Neural progenitor cell (in vitro differentiated cells): ENCODE data around the gene AP3S2. TPM values are rescaled to one million over a fixed set of nuclear protein-coding genes. Genes with fewer than 3 reads are reported as not detected.

Experiments used
- DNase-seq: peaks from one replicate; pipeline ENCODE4 v3.0.0-alpha.2; 2016; ENCODE audit warnings: low spot score
- H2AFZ ChIP-seq: fragments of 200-600 bp; sonication (generic); replicated peaks from 2 replicates; pipeline ENCODE4 v1.6.1; 2016; ENCODE audit warnings: antibody characterized with exemption
- H3F3A ChIP-seq: fragments of 200-600 bp; sonication (generic); 2 replicates; pipeline ENCODE4 v1.6.1; 2016; ENCODE audit warnings: antibody characterized with exemption, low read depth
- H3K27ac ChIP-seq: fragments of 200-600 bp; sonication (generic); 2 replicates; pipeline ENCODE4 v1.5.1; 2016; ENCODE audit warnings: mild to moderate bottlenecking
- H3K27me3 ChIP-seq: fragments of 200-600 bp; sonication (generic); 2 replicates; pipeline ENCODE4 v1.6.1; 2016; ENCODE audit warnings: mild to moderate bottlenecking, moderate library complexity
- H3K36me3 ChIP-seq: fragments of 200-600 bp; sonication (generic); 2 replicates; pipeline ENCODE4 v1.5.1; 2016
- H3K4me1 ChIP-seq: fragments of 200-600 bp; sonication (generic); 2 replicates; pipeline ENCODE4 v1.6.1; 2016; ENCODE audit warnings: mixed run types
- H3K4me2 ChIP-seq: fragments of 200-600 bp; sonication (generic); 2 replicates; pipeline ENCODE4 v1.6.1; 2016
- H3K4me3 ChIP-seq: fragments of 200-600 bp; sonication (generic); 2 replicates; pipeline ENCODE4 v1.5.1; 2016
- H3K79me2 ChIP-seq: fragments of 200-600 bp; sonication (generic); 2 replicates; pipeline ENCODE4 v1.6.1; 2016; ENCODE audit warnings: low read depth
- H3K9ac ChIP-seq: fragments of 200-600 bp; sonication (generic); 2 replicates; pipeline ENCODE4 v1.6.1; 2016
- H3K9me3 ChIP-seq: fragments of 200-600 bp; sonication (generic); 2 replicates; pipeline ENCODE4 v1.5.1; 2016; ENCODE audit warnings: low read depth
- H4K20me1 ChIP-seq: fragments of 200-600 bp; sonication (generic); 2 replicates; pipeline ENCODE4 v1.6.1; 2016; ENCODE audit warnings: low read depth
- H3K27ac Mint-ChIP-seq: 3 replicates; pipeline ENCODE4 v1.8.0; 2021; ENCODE audit warnings: mixed read lengths
- H3K27me3 Mint-ChIP-seq: 2 replicates; pipeline ENCODE4 v1.8.0; 2022; ENCODE audit warnings: low read depth, mild to moderate bottlenecking, inconsistent platforms, moderate library complexity, mixed read lengths; ENCODE audit not compliant: insufficient read depth
- H3K36me3 Mint-ChIP-seq: 3 replicates; pipeline ENCODE4 v1.8.0; 2021; ENCODE audit warnings: mixed read lengths
- H3K4me1 Mint-ChIP-seq: 3 replicates; pipeline ENCODE4 v1.8.0; 2021; ENCODE audit warnings: mixed read lengths
- H3K4me3 Mint-ChIP-seq: 3 replicates; pipeline ENCODE4 v1.8.0; 2021; ENCODE audit warnings: mild to moderate bottlenecking, moderate library complexity, mixed read lengths
- H3K9me3 Mint-ChIP-seq: 3 replicates; pipeline ENCODE4 v1.8.0; 2020; ENCODE audit warnings: mixed read lengths
- EZH2 ChIP-seq: fragments of 200-600 bp; sonication (generic); IDR thresholded peaks from 2 replicates; pipeline ENCODE4 v1.6.1; 2017; ENCODE audit warnings: antibody characterized with exemption, mild to moderate bottlenecking, moderate library complexity
- EZH2phosphoT487 ChIP-seq: fragments of 200-600 bp; sonication (generic); IDR thresholded peaks from 2 replicates; pipeline ENCODE4 v1.6.1; 2017; ENCODE audit warnings: antibody characterized with exemption
- total RNA-seq: library from RNA; depleted of rRNA; stranded (reverse); fragments of >200 nt; gene quantifications from 2 replicates; pipeline ENCODE4 v1.2.3, GENCODE V29; 2015; ENCODE audit warnings: low replicate concordance
- TF ChIP-seq, protein P1 (sequence below): fragments of 200-600 bp; sonication (generic); IDR thresholded peaks from 2 replicates; pipeline ENCODE4 v1.5.1; 2017; ENCODE audit warnings: antibody characterized with exemption, mild to moderate bottlenecking

AP3S2 gene
- total RNA-seq, 1 donor from 2014 or later, result 75.3 TPM

DNA sequence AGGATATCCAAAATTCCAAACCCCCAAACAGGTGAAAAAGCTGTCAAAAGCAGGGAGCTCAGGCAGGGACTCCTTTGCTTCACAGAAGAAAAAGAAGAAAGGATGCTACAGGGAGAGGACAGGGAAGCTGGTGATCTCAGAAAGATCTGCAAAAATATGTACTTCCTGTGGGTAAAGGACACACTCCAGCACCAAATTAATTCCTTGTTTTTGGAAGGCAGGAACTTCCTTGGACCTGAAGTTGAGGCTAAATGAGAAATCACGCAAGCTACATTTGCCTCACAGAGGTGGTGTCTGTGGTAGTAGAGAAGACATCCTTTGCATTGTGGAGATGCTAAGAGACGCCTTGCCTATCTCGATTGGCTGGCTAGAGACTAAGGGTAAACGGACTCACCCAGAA is 52.5 kb downstream of the AP3S2 start:
- DNase-seq, result no peak
- H4K20me1 ChIP-seq, result no peaks in the 10 kb centered on the region
- H3K4me3 ChIP-seq, result no peak overlapping the region
- H3F3A ChIP-seq, result no peaks in the 10 kb centered on the region
- no peak overlapping the region for H3K27ac ChIP-seq
- no peaks in the 10 kb centered on the region for H3K79me2 ChIP-seq
- no peaks in the 10 kb centered on the region for H3K36me3 ChIP-seq
- Mint-ChIP-seq H3K4me1 (peaks cover 11% of the 10 kb centered on the region), H3K36me3 (peaks cover 27% of the 10 kb centered on the region), H3K4me3 (no peak overlapping the region), H3K9me3 (no peaks in the 10 kb centered on the region), H3K27me3 (no peaks in the 10 kb centered on the region), H3K27ac (no peak overlapping the region)
- H3K9ac ChIP-seq, result no peak overlapping the region
- H2AFZ ChIP-seq, result no peak overlapping the region
- TF ChIP-seq, protein P1, sequence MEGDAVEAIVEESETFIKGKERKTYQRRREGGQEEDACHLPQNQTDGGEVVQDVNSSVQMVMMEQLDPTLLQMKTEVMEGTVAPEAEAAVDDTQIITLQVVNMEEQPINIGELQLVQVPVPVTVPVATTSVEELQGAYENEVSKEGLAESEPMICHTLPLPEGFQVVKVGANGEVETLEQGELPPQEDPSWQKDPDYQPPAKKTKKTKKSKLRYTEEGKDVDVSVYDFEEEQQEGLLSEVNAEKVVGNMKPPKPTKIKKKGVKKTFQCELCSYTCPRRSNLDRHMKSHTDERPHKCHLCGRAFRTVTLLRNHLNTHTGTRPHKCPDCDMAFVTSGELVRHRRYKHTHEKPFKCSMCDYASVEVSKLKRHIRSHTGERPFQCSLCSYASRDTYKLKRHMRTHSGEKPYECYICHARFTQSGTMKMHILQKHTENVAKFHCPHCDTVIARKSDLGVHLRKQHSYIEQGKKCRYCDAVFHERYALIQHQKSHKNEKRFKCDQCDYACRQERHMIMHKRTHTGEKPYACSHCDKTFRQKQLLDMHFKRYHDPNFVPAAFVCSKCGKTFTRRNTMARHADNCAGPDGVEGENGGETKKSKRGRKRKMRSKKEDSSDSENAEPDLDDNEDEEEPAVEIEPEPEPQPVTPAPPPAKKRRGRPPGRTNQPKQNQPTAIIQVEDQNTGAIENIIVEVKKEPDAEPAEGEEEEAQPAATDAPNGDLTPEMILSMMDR, result no peak
- TF ChIP-seq EZH2phosphoT487 (no peak), EZH2 (no peak)
- H3K9me3 ChIP-seq, result no peaks in the 10 kb centered on the region
- no peaks in the 10 kb centered on the region for H3K27me3 ChIP-seq
- no peaks in the 10 kb centered on the region for H3K4me1 ChIP-seq
- no peak overlapping the region for H3K4me2 ChIP-seq

DNA sequence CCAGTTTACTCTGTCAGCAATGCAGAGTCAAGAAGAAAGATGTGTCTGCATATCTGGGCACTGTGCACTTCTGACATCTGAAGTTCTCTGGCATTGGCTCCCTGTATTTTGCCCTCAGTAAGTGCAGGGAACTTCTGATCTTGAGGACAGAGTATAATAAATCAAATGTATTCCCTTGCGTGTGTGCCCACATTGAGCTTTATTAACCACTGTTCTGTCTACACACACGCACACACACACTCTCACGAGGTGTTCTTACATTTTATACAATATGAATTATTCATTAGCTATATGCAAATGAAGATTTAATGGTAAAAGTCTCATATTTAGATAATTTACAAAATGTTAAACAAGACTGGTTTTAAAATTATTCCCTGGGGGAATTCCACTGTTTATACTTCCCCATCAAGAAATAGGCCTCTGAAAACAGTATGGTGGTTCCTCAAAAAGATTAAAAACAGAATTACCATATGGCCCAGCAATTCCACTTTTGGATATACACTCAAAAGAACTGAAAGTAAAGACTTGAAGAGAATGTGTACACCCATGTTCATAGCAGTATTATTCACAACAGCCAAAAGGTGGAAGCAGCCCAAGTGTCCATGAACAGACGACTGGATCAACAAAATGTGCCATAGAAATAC is 54.5 kb downstream of the AP3S2 start:
- H3K36me3 Mint-ChIP-seq, result peaks cover 26% of the 10 kb centered on the region

DNA sequence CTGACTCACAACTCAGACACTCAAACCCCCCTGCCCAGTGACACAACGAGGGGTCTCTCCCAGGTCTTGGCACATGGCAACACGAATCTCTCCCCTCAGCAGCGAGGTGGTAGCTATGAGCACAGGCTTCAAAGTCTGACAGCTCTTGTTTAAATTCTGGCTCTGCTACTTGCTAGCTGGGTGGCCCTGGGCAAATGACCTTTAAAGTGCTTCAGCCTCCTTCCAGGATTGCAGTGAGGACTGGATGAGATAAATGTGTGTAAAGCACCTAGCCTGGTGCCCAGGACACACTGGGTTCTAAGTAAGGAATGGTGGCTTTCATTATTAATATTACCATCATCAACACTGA is 56.0 kb downstream of the AP3S2 start:
- no peaks in the 10 kb centered on the region for H3K9me3 Mint-ChIP-seq
- peaks cover 9% of the 10 kb centered on the region for H3K4me1 Mint-ChIP-seq
- Histone ChIP-seq H3K36me3 (no peaks in the 10 kb centered on the region), H3K27ac (no peak overlapping the region), H3K27me3 (no peaks in the 10 kb centered on the region), H2AFZ (no peak overlapping the region), H3K79me2 (no peaks in the 10 kb centered on the region), H4K20me1 (no peaks in the 10 kb centered on the region), H3F3A (no peaks in the 10 kb centered on the region), H3K4me3 (no peak overlapping the region), H3K9ac (no peak overlapping the region), H3K9me3 (no peaks in the 10 kb centered on the region), H3K4me2 (no peak overlapping the region), H3K4me1 (no peaks in the 10 kb centered on the region)
- H3K36me3 Mint-ChIP-seq, result peaks cover 27% of the 10 kb centered on the region
- DNase-seq, result no peak
- H3K27ac Mint-ChIP-seq, result no peak overlapping the region
- no peak overlapping the region for H3K4me3 Mint-ChIP-seq
- TF ChIP-seq EZH2, result no peak
- TF ChIP-seq EZH2phosphoT487, result no peak
- TF ChIP-seq, protein P1, result no peak
- no peaks in the 10 kb centered on the region for H3K27me3 Mint-ChIP-seq

More for the DNA sequence above, 54.5 kb downstream of the AP3S2 start:
- H3K27ac ChIP-seq, result no peak overlapping the region
- H3K4me2 ChIP-seq, result no peak overlapping the region
- H3K36me3 ChIP-seq, result no peaks in the 10 kb centered on the region
- Mint-ChIP-seq H3K9me3 (no peaks in the 10 kb centered on the region), H3K4me1 (peaks cover 9% of the 10 kb centered on the region), H3K4me3 (no peak overlapping the region), H3K27me3 (no peaks in the 10 kb centered on the region), H3K27ac (no peak overlapping the region)
- DNase-seq, result no peak
- H3K9me3 ChIP-seq, result no peaks in the 10 kb centered on the region
- no peaks in the 10 kb centered on the region for H3F3A ChIP-seq
- no peaks in the 10 kb centered on the region for H3K4me1 ChIP-seq
- no peaks in the 10 kb centered on the region for H4K20me1 ChIP-seq
- no peaks in the 10 kb centered on the region for H3K79me2 ChIP-seq
- TF ChIP-seq, protein P1, result no peak
- TF ChIP-seq EZH2phosphoT487, result no peak
- no peak for TF ChIP-seq EZH2
- H3K27me3 ChIP-seq, result no peaks in the 10 kb centered on the region
- no peak overlapping the region for H3K4me3 ChIP-seq
- no peak overlapping the region for H3K9ac ChIP-seq
- H2AFZ ChIP-seq, result no peak overlapping the region
